AG08395 (cell line): ENCODE data around the gene TSPAN31.
A peak's percentile ranks its signal among the peaks of the same experiment; 100 is the strongest.

Experiments used
- DNase-seq: peaks from one replicate; pipeline ENCODE4 v3.0.0; 2012; ENCODE audit warnings: mixed read lengths, low spot score

The TSPAN31 gene

GRCh38 chr12:57752668-57753000, 7.8 kb downstream of the TSPAN31 start:
- no peak for DNase-seq

- DNase-seq: no peak
These were observed 9.0 kb downstream of the TSPAN31 start for GRCh38 chr12:57753756-57754337.

GRCh38 chr12:57754411-57755193, 9.8 kb downstream of the TSPAN31 start, which contains the start of gene MARCHF9:
TSS of gene MARCHF9 (plus strand) at chr12:57755103. CDS start at chr12:57755529, 426 bp downstream.
- DNase-seq: peak; percentile 8

GRCh38 chr12:57755194-57755453, 10.3 kb downstream of the TSPAN31 start:
- DNase-seq: no peak

GRCh38 chr12:57755454-57756372, 10.9 kb downstream of the TSPAN31 start:
- no peak for DNase-seq

GRCh38 chr12:57756406-57757341, 11.8 kb downstream of the TSPAN31 start:
- DNase-seq: no peak

GRCh38 chr12:57757771-57758170, 12.9 kb downstream of the TSPAN31 start:
- no peak for DNase-seq

- DNase-seq: no peak
These were observed 13.9 kb downstream of the TSPAN31 start for GRCh38 chr12:57758552-57759359.

GRCh38 chr12:57759360-57759980, 14.6 kb downstream of the TSPAN31 start:
- no peak for DNase-seq

- no peak for DNase-seq
These were observed 15.6 kb downstream of the TSPAN31 start for GRCh38 chr12:57760347-57760982.

GRCh38 chr12:57761391-57761998, 16.7 kb downstream of the TSPAN31 start:
- no peak for DNase-seq

GRCh38 chr12:57762463-57762862, 17.6 kb downstream of the TSPAN31 start:
- DNase-seq: no peak

- no peak for DNase-seq
These were observed 19.2 kb downstream of the TSPAN31 start for GRCh38 chr12:57763881-57764661.

- DNase-seq: no peak
These were observed 19.8 kb downstream of the TSPAN31 start for GRCh38 chr12:57764662-57765002.

- DNase-seq: peak; percentile 39
These were observed 20.3 kb downstream of the TSPAN31 start for GRCh38 chr12:57765003-57765697.

- DNase-seq: no peak
These were observed 21.0 kb downstream of the TSPAN31 start for GRCh38 chr12:57765698-57766463.
